OCI-M1 (cell line): ENCODE results near the gene MYL11.
A peak's percentile ranks its signal among the peaks of the same experiment; 100 is the strongest.
"Not testable (repeated sequence)": the region's sequence is repeated elsewhere in the genome, so short reads cannot be mapped to it uniquely, and the experiment has no call there.

Source experiments
- DNase-seq: peaks from one replicate; lab custom pipeline; 2025; lab: John Stamatoyannopoulos, UW

MYL11 gene

DNA sequence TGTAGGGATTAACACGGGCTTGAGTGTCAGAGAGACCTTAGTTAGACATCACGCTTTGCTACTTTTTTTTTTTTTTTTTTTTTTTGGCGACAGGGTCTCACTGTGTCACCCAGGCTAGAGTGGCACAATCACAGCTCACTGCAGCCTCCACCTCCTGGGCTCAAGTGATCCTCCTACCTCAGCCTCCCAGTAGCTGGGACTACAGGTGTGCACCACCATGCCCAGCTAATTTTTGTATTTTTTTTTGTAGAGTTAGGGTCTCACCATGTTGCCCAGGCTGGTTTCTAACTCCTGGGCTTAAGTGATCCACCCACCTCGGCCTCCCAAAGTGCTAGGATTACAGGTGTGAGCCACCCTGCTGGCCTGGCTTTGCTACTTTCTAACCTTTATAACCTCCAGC lies 22.0 kb downstream of the MYL11 start:
- DNase-seq, result not testable (repeated sequence)

DNA sequence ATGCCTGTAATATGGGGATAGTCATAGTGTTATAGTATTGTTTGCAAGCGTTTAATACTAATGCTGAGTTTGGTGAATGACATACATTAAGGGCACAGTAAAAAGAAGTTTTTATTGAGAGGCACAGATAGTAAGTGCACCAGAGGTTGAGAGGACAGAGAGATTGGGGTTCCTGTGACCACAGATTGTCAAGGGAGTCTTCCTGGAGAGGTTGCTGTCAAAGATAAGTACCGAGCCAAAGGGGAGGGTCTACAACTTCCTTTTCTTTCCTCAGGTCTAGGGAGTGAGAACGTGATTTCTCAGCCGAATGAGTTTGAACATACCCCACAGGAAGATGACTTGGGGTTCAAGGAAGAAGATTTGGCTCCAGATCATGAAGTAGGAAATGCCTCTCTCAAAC lies 22.5 kb downstream of the MYL11 start:
- peak; percentile 49 for DNase-seq

DNA sequence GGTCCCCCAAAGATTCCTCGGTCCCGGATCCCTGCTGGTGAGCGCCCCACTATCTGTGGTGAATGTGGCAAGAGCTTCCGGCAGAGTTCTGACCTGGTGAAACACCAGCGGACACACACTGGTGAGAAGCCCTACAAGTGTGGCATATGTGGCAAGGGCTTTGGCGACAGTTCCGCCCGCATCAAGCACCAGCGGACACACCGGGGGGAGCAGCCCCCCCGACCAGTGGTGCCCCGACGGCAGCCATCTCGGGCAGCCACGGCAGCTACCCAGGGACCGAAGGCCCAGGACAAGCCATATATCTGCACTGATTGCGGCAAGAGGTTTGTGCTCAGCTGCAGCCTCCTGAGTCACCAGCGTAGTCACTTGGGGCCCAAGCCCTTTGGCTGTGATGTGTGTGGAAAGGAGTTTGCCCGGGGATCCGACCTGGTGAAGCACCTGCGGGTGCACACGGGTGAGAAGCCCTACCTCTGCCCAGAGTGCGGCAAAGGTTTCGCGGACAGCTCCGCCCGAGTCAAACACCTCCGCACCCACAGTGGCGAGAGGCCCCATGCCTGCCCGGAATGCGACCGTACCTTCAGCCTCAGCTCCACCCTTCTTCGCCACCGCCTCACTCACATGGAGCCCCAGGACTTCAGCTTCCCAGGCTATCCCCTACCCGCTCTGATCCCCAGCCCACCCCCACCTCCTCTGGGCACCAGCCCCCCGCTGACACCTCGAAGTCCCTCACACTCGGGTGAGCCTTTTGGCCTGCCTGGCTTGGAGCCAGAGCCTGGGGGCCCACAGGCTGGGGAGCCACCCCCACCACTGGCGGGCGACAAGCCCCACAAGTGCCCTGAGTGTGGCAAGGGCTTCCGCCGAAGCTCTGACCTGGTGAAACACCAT lies 23.4 kb downstream of the MYL11 start:
- DNase-seq, result no peak

DNA sequence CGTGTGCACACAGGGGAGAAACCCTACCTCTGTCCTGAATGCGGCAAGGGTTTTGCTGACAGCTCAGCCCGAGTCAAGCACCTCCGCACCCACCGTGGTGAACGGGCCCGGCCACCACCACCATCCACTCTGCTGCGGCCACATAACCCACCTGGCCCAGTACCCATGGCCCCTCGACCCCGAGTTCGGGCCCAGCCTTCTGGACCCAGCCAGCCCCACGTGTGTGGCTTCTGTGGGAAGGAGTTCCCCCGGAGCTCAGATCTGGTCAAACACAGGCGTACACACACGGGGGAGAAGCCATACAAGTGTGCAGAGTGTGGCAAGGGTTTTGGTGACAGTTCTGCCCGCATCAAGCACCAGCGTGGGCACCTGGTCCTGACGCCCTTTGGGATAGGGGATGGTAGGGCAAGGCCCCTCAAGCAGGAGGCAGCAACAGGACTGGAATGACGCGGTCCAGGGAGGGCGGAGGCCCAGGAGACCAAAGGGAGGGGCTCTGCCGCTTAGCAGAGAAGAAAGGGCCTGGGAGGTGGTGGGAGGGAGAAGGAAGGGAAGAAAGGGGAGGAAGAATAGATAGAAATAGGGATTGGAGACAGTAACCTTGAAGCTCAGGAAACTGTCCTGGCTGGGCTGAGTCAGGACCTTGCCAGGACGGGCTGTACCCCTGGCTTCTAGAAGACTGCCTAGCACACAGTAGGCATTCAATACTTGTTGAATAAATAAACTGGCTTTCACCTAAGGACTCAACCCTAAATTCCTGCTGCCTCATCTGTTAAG lies 24.2 kb downstream of the MYL11 start:
- DNase-seq, result no peak

DNA sequence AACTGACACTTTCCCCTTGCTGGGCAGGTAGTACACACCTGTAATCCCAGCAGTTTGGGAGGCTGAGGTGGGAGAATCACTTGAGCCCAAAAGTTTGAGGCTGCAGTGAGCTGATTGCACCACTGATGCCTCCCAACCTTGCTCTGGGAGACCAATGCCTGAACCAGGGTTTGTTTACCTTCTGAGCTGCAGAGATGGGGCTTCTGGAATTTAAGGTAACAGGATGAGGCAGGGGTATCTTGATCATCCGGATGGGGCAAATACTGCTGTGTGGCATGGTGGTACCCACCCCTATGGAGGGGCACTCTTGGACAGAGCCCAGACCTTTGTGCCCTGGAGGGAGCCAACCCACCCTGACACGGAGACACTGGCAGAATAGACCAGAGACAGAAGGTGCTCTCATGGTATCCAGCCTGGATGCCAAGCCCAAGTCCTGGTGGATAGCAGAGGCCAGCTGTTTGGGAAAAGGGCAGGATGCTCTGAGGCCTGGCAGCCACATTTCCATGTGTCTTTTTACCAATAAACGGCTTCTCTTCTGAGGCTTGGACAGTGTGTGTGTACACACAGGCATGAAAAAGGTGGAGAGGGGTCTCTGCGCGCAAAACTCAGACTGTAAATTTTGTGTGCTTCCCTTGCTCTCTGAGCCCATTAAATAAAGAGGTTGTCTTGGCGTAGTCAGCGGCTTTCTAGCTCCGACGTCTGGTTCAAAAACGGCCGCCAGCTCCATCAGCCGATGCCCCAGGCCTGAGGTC lies 25.0 kb downstream of the MYL11 start:
- DNase-seq, result no peak

DNA sequence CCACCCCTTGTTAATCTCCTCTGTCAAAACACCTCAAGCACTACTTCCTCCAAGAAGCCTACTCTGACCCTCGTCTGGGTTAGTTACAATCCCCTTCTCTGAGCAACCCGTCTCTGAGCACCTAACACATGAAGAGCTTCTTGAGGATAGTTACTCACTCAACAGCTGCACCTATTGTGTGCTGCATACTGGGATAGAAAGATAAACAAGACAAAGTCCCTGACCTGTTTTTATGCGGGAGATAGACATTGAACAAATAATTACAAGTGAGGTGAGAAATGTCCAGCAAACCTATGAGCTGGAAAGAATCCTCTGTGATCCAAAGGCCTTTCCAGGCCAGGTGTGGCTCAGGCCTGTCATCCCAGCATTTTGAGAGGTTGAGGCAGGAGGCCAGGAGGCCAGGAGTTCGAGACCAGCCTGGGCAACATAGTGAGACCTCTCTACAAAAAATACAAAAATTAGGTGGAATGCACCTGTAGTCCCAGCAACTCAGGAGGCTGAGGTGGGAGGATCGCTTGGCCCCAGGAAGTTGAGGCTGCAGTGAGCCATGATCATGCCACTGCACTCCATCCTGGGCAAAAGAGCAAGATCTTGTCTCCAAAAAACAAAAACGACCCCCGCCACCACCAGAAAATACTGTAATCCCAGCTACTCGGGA lies 27.3 kb downstream of the MYL11 start:
- no peak for DNase-seq

- no peak for DNase-seq
Measured at GRCh38 chr16:30406795-30407101, 32.1 kb downstream of the MYL11 start.

- peak; percentile 97 for DNase-seq
Measured at GRCh38 chr16:30407102-30407803, 32.7 kb downstream of the MYL11 start, which contains the start of gene ZNF771. Gene ZNF771 (plus strand): TSS chr16:30407606. CDS start chr16:30408054, 448 bp downstream.

GRCh38 chr16:30407804-30408534 lies 33.4 kb downstream of the MYL11 start:
- no peak for DNase-seq

DNA sequence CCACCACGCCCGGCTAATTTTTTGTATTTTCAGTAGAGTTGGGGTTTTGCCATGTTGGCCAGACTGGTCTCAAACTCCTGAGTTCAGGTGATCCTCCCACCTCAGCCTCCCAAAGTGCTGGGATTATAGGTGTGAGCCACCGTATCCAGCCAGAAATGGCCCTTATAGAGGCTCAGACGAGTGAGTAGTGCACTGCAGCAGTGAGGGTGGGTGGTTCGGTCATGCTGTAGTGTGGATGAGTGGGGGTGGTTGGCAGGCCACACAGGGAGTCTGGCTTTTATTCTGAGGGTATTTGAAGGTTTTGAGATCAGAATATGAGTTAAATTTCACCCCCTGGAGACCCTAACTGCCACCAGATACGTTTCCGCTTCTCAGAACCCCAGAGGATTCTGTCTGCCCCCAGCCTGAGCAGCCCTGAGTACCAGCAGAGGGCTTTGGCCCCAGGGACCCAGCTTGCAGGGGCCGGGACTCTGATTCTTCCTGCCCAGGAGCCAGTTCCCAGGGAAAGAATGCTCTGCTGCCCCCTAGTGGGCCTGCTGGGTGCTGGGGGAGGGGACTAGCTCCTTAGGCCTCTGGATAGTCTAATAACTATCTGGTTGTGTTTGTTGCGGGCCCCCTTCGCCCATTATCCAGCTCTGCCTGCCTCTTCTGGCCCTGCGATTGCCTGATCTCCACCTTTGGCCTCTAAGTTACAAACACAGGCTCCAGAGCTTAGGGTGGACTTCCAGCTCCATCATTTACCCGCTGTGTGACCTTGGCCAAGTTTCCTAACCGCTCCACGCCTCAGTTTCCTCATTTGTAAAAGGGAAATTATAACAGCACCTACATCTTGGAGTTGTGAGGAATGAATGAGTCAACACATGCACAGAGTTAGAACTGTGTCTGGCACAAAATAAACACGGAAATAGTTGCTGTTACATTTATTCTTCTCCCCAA lies 34.8 kb downstream of the MYL11 start:
- DNase-seq, result peak; percentile 96

GRCh38 chr16:30413112-30413806 lies 38.7 kb downstream of the MYL11 start:
- no peak for DNase-seq

GRCh38 chr16:30414159-30414558 lies 39.6 kb downstream of the MYL11 start:
- DNase-seq, result no peak

- DNase-seq, result no peak
Measured at GRCh38 chr16:30416047-30416603, 41.5 kb downstream of the MYL11 start.

GRCh38 chr16:30416624-30417528 lies 42.3 kb downstream of the MYL11 start:
- no peak for DNase-seq

DNA sequence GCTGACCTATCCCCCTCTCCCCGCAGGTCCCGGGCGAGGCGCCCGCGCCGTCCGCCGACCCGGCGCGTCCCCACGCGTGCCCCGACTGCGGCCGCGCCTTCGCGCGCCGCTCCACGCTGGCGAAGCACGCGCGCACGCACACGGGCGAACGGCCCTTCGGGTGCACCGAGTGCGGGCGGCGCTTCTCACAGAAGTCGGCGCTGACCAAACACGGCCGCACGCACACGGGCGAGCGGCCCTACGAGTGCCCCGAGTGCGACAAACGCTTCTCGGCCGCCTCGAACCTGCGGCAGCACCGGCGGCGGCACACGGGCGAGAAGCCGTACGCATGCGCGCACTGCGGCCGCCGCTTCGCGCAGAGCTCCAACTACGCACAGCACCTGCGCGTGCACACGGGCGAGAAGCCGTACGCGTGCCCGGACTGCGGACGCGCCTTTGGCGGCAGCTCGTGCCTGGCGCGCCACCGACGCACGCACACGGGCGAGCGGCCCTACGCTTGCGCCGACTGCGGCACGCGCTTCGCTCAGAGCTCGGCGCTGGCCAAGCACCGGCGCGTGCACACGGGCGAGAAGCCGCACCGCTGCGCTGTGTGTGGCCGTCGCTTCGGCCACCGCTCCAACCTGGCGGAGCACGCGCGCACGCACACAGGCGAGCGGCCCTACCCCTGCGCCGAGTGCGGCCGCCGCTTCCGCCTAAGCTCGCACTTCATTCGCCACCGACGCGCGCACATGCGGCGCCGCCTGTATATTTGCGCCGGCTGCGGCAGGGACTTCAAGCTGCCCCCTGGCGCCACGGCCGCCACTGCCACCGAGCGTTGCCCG lies 43.1 kb downstream of the MYL11 start:
- DNase-seq, result no peak

DNA sequence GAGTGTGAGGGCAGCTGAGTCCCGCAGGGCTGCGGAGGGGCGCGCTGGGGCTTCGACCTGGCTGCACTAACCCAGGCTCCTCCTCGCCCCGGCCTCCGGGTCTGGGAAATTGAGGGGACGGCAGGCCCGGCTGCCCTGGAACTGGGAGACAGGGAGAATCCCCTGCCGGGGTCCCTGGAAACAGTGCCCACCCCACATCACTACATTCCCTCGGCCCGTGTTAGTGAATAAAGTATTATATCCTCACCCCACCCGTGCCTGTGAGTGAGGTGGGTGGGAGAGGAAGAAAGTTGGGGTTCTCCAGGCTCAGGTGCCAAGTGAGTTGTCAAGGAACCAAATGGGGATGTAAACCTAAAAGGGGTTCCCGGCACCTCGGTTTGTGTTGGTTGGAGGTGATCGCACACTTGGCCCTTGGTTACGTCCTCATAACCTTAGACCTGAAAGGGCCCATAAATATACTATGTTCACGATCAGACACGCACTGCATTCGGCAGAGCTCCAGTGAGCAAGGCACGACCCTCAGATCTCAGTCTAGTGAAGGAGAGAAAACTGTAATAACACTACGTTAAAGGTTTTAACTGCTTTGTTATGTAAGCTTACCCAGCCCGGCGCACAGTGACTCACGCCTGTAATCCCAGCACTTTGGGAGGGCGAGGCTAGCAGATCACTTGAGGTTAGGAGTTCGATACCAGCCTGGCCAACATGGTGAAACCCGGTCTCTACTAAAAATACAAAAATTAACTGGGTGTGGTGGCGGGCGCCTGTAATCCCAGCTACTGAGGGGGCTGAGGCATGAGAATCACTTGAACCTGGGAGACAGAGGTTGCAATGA lies 44.0 kb downstream of the MYL11 start:
- DNase-seq, result no peak
